GM19328 (cell line): Measurements from ENCODE around the gene NFKBIA.
A peak's percentile ranks its signal among the peaks of the same experiment; 100 is the strongest.
"Not testable (repeated sequence)": the region's sequence is repeated elsewhere in the genome, so short reads cannot be mapped to it uniquely, and the experiment has no call there.

Experiments
- ATAC-seq: cut with Tn5 transposase; IDR thresholded peaks from one replicate; pipeline ENCODE4 v1.9.1; 2021; ENCODE audit warnings: mild to moderate bottlenecking, moderate library complexity; ENCODE audit not compliant: unreplicated experiment

The NFKBIA gene

GRCh38 chr14:35404449-35405303 lies at the start of gene NFKBIA:
NFKBIA (minus strand) TSS chr14:35404749; CDS start chr14:35404644, 105 bp downstream.
- peak; percentile 56 for ATAC-seq

GRCh38 chr14:35446450-35446849 lies 41.9 kb upstream of the NFKBIA start:
- ATAC-seq, result no peak

GRCh38 chr14:35444104-35444503 lies 39.6 kb upstream of the NFKBIA start:
- no peak for ATAC-seq

- ATAC-seq, result no peak
Observed at GRCh38 chr14:35441160-35441559, 36.6 kb upstream of the NFKBIA start.

GRCh38 chr14:35438910-35439713 lies 34.6 kb upstream of the NFKBIA start:
- ATAC-seq, result no peak

GRCh38 chr14:35438492-35438891 lies 33.9 kb upstream of the NFKBIA start:
- not testable (repeated sequence) for ATAC-seq

- ATAC-seq, result no peak
Observed at GRCh38 chr14:35435177-35435576, 30.6 kb upstream of the NFKBIA start.

GRCh38 chr14:35433826-35434225 lies 29.3 kb upstream of the NFKBIA start:
- no peak for ATAC-seq

GRCh38 chr14:35430459-35431199 lies 26.1 kb upstream of the NFKBIA start:
- ATAC-seq, result no peak

- no peak for ATAC-seq
Observed at GRCh38 chr14:35429951-35430350, 25.4 kb upstream of the NFKBIA start.

- ATAC-seq, result no peak
Observed at GRCh38 chr14:35425850-35426249, 21.3 kb upstream of the NFKBIA start.

- no peak for ATAC-seq
Observed at GRCh38 chr14:35423621-35424020, 19.1 kb upstream of the NFKBIA start.

- no peak for ATAC-seq
Observed at GRCh38 chr14:35420036-35420811, 15.7 kb upstream of the NFKBIA start.

- ATAC-seq, result no peak
Observed at GRCh38 chr14:35419429-35419841, 14.9 kb upstream of the NFKBIA start.

- no peak for ATAC-seq
Observed at GRCh38 chr14:35418093-35418492, 13.5 kb upstream of the NFKBIA start.

- no peak for ATAC-seq
Observed at GRCh38 chr14:35416108-35416750, 11.7 kb upstream of the NFKBIA start.

GRCh38 chr14:35414365-35414764 lies 9.8 kb upstream of the NFKBIA start:
- no peak for ATAC-seq

GRCh38 chr14:35412272-35413056 lies 7.9 kb upstream of the NFKBIA start:
- ATAC-seq, result no peak

- no peak for ATAC-seq
Observed at GRCh38 chr14:35410858-35411257, 6.3 kb upstream of the NFKBIA start.
